Left ventricle myocardium superior (tissue), 1 donor: ENCODE data around the gene ZNF789. TPM values are rescaled to one million over a fixed set of nuclear protein-coding genes. Genes with fewer than 3 reads are reported as not detected.
"Not testable (repeated sequence)": the region's sequence is repeated elsewhere in the genome, so short reads cannot be mapped to it uniquely, and the experiment has no call there.

Source experiments
- ATAC-seq: fragments of 200-7000 bp; cut with Tn5 transposase; one replicate; pipeline ENCODE4 v1.9.1; 2020; ENCODE audit warnings: mild to moderate bottlenecking, moderate library complexity
- DNase-seq: peaks from one replicate; pipeline ENCODE4 v3.0.0-alpha.2; 2020
- intact Hi-C: fragments of 100-400 bp; cut with micrococcal nuclease; formaldehyde crosslinking; loops from one replicate; pipeline ENCODE4 v1.11.0; 2022
- total RNA-seq: library from RNA; stranded (reverse); fragmentation: NEBNext Ultra II Directional; extraction: Animal tissue kit (Norgen Biotek cat#: 25700); gene quantifications from one replicate; pipeline ENCODE4 v1.2.1, GENCODE V29; 2021
- donor health status: DM: no; HTN: yes; CAD: no; lungs with severe emphysema.

The ZNF789 gene
- total RNA-seq, 1 donor from 2014 or later: 2.9 TPM

- ATAC-seq: peak; percentile 65
- peak; percentile 94 for DNase-seq
- intact Hi-C loops: no loop called here
These were observed 27.3 kb downstream of the ZNF789 start, which contains the start of gene ZNF394 for GRCh38 chr7:99499721-99500636. TSS of gene ZNF394 (minus strand) at chr7:99500281. CDS start at chr7:99500093, 188 bp downstream.

DNA sequence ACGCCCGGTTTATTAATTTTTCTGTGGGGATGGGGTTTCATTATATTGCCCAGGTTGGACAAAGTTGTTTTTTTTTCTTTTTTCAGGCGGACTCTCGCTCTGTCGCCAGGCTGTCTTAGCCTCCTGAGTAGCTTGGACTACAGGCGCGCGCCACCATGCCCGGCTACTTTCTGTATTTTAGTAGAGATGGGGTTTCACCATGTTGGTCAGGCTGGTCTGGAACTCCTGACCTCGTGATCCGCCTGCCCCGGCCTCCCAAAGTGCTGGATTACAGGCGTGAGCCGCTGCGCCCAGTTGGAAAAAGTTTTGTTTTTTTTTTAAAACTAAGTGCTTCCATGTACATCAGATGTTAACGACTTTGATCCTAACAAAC, 27.9 kb downstream of the ZNF789 start:
- intact Hi-C loops: no loop called here
- ATAC-seq: no peak
- no peak for DNase-seq

GRCh38 chr7:99501236-99501635, 28.5 kb downstream of the ZNF789 start:
- intact Hi-C loops, DNase-seq, ATAC-seq: not testable (repeated sequence)

- ATAC-seq: no peak
These were observed 31.6 kb downstream of the ZNF789 start for GRCh38 chr7:99504281-99504602.

DNA sequence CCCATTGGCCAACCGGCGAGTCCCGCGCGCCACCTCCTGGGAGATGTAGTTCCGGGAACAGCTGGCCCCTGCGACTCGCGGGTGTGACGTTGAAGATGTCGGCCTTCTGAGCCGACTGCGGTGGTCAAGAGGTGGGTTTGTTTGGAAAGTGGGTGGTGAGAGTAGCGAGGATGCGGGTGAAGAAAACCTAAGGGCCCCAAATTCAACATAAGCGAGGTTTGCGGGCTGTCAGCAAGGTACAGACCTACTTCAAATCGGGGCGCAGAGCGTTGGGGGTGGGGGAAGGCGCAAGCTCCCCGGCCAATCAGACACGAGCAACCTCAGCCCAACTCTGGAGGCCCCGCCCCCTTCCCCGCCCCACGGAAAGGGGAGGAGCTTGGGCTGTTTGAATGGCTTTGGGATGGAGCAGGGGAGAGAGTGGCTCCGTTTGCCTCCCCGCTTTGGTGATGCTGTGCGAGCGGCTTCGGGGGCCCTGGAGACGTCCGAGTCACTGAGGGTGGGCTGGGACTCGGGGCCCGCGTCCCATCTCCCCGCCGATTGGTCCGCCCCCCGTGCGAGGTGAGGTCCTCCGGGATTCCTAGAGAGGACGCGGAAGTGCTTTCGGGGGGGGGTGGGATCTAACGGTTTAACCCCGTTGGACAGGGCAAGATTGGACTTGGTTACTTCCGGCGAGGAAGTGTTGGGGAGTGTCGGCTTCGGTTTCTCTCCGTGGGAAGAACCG, 32.1 kb downstream of the ZNF789 start, which contains the start of gene ZKSCAN5:
Gene ZKSCAN5 (plus strand): TSS at position 60 of the 721 bp plus-strand sequence. CDS start 1,383 bp downstream, outside the sequence.
- intact Hi-C loops: no loop called here
- DNase-seq: peak; percentile 99
- ATAC-seq: peak; percentile 94

More at GRCh38 chr7:99504281-99504602, 31.6 kb downstream of the ZNF789 start:
- intact Hi-C loops: no loop called here
- DNase-seq: no peak

GRCh38 chr7:99505324-99505662, 32.6 kb downstream of the ZNF789 start:
- ATAC-seq (no peak), DNase-seq (no peak)
- intact Hi-C loops: no loop called here

GRCh38 chr7:99514050-99514449, 41.4 kb downstream of the ZNF789 start:
- DNase-seq (no peak), ATAC-seq (no peak)
- intact Hi-C loops: no loop called here

DNA sequence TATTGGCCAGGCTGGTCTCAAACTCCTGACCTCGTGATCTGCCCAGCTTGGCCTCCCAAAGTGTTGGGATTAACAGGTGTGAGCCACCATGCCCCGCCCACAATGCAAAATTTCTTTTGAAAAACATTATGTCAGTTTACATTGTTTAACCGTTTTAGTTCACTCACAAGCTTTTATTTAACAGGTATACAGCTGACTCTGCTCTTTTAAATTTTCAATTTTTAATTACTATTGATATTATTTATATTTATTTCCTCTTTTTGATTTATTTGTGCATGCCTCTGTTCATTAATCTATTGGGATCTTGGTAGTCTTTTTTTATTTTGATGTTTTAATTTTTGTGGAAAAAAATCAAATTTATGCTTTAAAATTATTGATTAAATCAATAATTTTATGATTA, 48.7 kb downstream of the ZNF789 start:
- no peak for ATAC-seq
- no peak for DNase-seq
- intact Hi-C loops: no loop called here

- intact Hi-C loops: no loop called here
- DNase-seq (no peak), ATAC-seq (no peak)
These were observed 53.2 kb downstream of the ZNF789 start for GRCh38 chr7:99525713-99526440.

- ATAC-seq: no peak
- intact Hi-C loops: no loop called here
- DNase-seq: no peak
These were observed 58.7 kb downstream of the ZNF789 start for GRCh38 chr7:99531354-99531765.

DNA sequence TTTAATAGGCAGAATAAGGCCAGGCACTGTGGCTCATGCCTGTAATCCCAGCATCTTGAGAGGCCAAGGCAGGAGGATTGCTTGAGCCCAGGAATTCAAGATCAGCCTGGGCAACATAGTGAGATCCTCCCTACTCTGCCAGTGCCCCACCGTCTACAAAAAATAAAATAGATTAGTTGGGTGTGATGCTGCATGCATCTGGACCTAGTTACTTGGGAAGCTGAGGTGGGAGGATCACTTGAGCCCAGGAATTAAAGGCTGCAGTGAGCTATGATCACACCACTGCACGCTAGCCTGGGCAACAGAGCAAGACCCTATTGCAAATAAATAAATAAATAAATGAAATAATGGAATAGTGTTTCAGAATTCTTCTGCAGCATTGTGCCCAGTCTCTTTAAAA, 63.0 kb downstream of the ZNF789 start:
- ATAC-seq (no peak), DNase-seq (no peak)
- intact Hi-C loops: no loop called here

Other genes starting within 250 kb of the ZNF789 start
- not detected for gene MYH16, start 200.1 kb upstream of the ZNF789 start, total RNA-seq
- gene ARPC1A, start 147.0 kb upstream of the ZNF789 start, total RNA-seq: 161 TPM
- gene ARPC1B, start 98.2 kb upstream of the ZNF789 start, total RNA-seq: 38.7 TPM
- gene PDAP1, start 64.3 kb upstream of the ZNF789 start, total RNA-seq: 97.2 TPM
- gene BUD31, start 63.9 kb upstream of the ZNF789 start, total RNA-seq: 36.0 TPM
- 3.1 TPM for gene PTCD1, start 34.1 kb upstream of the ZNF789 start, total RNA-seq
- gene CPSF4, start 33.9 kb upstream of the ZNF789 start, total RNA-seq: 19.8 TPM
- 883 TPM for gene ATP5MF, start 6.7 kb upstream of the ZNF789 start, total RNA-seq
- 17.4 TPM for gene ZNF394, start 27.4 kb downstream of the ZNF789 start, total RNA-seq
- 6.3 TPM for gene ZKSCAN5, start 31.8 kb downstream of the ZNF789 start, total RNA-seq
- 7.0 TPM for gene FAM200A, start 79.2 kb downstream of the ZNF789 start, total RNA-seq
- 30.0 TPM for gene ZNF655, start 85.8 kb downstream of the ZNF789 start, total RNA-seq
- not detected for gene TMEM225B, start 125.4 kb downstream of the ZNF789 start, total RNA-seq
- gene ZSCAN25, start 144.1 kb downstream of the ZNF789 start, total RNA-seq: 8.3 TPM
- 0.25 TPM for gene CYP3A5, start 207.1 kb downstream of the ZNF789 start, total RNA-seq